Measurements from ENCODE around the gene BMPR1A. TPM values are rescaled to one million over a fixed set of nuclear protein-coding genes. Genes with fewer than 3 reads are reported as not detected.

Gene BMPR1A
- total and polyA plus RNA-seq, 2 of the 13 experiments (the other 11 are each of a cell fraction or from before 2014, with no cell fraction given), result 17.8 to 44.2 TPM

DNA sequence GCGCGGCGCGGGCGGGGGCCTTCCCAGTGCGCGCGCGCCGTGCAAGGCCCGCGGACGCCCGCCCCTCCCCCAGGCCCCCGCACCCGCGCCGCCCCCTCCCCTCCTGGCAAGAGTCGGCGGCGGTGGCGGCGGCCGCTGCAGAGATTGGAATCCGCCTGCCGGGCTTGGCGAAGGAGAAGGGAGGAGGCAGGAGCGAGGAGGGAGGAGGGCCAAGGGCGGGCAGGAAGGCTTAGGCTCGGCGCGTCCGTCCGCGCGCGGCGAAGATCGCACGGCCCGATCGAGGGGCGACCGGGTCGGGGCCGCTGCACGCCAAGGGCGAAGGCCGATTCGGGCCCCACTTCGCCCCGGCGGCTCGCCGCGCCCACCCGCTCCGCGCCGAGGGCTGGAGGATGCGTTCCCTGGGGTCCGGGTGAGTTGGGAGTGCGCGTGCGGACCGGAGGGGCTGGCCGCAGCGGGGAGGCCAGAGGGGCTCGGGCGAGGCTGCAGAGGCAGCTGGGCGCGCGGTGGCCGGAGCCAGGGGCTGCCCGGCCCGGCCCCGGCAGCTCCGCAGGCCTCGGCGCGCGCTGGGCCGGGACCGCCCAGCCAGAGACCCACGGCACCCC is at the start of gene BMPR1A (continued):
- TF ChIP-seq, protein P1, sequence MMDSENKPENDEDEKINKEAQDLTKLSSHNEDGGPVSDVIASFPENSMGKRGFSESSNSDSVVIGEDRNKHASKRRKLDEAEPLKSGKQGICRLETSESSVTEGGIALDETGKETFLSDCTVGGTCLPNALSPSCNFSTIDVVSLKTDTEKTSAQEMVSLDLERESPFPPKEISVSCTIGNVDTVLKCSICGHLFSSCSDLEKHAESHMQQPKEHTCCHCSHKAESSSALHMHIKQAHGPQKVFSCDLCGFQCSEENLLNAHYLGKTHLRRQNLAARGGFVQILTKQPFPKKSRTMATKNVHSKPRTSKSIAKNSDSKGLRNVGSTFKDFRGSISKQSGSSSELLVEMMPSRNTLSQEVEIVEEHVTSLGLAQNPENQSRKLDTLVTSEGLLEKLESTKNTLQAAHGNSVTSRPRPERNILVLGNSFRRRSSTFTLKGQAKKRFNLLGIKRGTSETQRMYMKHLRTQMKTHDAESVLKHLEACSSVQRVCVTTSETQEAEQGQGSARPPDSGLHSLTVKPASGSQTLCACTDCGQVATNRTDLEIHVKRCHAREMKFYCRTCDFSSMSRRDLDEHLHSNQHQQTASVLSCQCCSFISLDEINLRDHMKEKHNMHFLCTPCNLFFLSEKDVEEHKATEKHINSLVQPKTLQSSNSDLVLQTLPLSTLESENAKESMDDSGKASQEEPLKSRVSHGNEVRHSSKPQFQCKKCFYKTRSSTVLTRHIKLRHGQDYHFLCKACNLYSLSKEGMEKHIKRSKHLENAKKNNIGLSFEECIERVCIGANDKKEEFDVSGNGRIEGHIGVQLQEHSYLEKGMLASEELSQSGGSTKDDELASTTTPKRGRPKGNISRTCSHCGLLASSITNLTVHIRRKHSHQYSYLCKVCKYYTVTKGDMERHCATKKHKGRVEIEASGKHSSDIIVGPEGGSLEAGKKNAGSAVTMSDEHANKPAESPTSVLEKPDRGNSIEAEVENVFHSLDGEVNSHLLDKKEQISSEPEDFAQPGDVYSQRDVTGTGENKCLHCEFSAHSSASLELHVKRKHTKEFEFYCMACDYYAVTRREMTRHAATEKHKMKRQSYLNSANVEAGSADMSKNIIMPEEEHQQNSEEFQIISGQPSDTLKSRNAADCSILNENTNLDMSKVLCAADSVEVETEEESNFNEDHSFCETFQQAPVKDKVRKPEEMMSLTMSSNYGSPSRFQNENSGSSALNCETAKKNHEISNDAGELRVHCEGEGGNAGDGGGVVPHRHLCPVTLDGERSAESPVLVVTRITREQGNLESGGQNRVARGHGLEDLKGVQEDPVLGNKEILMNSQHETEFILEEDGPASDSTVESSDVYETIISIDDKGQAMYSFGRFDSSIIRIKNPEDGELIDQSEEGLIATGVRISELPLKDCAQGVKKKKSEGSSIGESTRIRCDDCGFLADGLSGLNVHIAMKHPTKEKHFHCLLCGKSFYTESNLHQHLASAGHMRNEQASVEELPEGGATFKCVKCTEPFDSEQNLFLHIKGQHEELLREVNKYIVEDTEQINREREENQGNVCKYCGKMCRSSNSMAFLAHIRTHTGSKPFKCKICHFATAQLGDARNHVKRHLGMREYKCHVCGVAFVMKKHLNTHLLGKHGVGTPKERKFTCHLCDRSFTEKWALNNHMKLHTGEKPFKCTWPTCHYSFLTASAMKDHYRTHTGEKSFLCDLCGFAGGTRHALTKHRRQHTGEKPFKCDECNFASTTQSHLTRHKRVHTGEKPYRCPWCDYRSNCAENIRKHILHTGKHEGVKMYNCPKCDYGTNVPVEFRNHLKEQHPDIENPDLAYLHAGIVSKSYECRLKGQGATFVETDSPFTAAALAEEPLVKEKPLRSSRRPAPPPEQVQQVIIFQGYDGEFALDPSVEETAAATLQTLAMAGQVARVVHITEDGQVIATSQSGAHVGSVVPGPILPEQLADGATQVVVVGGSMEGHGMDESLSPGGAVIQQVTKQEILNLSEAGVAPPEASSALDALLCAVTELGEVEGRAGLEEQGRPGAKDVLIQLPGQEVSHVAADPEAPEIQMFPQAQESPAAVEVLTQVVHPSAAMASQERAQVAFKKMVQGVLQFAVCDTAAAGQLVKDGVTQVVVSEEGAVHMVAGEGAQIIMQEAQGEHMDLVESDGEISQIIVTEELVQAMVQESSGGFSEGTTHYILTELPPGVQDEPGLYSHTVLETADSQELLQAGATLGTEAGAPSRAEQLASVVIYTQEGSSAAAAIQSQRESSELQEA (CRISPR knock-in tag; IDR thresholded peaks at IDR 0.05; ENCODE audit: not compliant biosample characterization), result no peak
- no peak for TF ChIP-seq ZBTB1 (CRISPR knock-in tag; IDR thresholded peaks at IDR 0.05; ENCODE audit: borderline replicate concordance)
- TF ChIP-seq GZF1 (CRISPR knock-in tag; IDR thresholded peaks at IDR 0.05), result no peak
- TF ChIP-seq CBX1 (IDR thresholded peaks at IDR 0.05; ENCODE audit: low read depth), result no peak
- 0 out of 2 replicates have a peak, but pooled peaks have one; percentile 10 for TF ChIP-seq RARA (CRISPR knock-in tag; IDR thresholded peaks at IDR 0.05)
- TF ChIP-seq TSC22D2 (CRISPR knock-in tag; IDR thresholded peaks at IDR 0.05; ENCODE audit: borderline replicate concordance), result no peak
- no peak for TF ChIP-seq ZNF292 (CRISPR knock-in tag; IDR thresholded peaks at IDR 0.05; ENCODE audit: borderline replicate concordance, low read depth)
- TF ChIP-seq, protein P2, sequence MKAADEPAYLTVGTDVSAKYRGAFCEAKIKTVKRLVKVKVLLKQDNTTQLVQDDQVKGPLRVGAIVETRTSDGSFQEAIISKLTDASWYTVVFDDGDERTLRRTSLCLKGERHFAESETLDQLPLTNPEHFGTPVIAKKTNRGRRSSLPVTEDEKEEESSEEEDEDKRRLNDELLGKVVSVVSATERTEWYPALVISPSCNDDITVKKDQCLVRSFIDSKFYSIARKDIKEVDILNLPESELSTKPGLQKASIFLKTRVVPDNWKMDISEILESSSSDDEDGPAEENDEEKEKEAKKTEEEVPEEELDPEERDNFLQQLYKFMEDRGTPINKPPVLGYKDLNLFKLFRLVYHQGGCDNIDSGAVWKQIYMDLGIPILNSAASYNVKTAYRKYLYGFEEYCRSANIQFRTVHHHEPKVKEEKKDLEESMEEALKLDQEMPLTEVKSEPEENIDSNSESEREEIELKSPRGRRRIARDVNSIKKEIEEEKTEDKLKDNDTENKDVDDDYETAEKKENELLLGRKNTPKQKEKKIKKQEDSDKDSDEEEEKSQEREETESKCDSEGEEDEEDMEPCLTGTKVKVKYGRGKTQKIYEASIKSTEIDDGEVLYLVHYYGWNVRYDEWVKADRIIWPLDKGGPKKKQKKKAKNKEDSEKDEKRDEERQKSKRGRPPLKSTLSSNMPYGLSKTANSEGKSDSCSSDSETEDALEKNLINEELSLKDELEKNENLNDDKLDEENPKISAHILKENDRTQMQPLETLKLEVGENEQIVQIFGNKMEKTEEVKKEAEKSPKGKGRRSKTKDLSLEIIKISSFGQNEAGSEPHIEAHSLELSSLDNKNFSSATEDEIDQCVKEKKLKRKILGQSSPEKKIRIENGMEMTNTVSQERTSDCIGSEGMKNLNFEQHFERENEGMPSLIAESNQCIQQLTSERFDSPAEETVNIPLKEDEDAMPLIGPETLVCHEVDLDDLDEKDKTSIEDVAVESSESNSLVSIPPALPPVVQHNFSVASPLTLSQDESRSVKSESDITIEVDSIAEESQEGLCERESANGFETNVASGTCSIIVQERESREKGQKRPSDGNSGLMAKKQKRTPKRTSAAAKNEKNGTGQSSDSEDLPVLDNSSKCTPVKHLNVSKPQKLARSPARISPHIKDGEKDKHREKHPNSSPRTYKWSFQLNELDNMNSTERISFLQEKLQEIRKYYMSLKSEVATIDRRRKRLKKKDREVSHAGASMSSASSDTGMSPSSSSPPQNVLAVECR (CRISPR knock-in tag; IDR thresholded peaks at IDR 0.05; ENCODE audit: borderline replicate concordance), result no peak; the same call in 1 of the 2 replicates
- TF ChIP-seq, protein P3, sequence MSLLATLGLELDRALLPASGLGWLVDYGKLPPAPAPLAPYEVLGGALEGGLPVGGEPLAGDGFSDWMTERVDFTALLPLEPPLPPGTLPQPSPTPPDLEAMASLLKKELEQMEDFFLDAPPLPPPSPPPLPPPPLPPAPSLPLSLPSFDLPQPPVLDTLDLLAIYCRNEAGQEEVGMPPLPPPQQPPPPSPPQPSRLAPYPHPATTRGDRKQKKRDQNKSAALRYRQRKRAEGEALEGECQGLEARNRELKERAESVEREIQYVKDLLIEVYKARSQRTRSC (CRISPR knock-in tag; IDR thresholded peaks at IDR 0.05; ENCODE audit: low read depth), result no peak
- no peak for TF ChIP-seq CEBPG (CRISPR knock-in tag; IDR thresholded peaks at IDR 0.05)
- no peak for TF ChIP-seq REPIN1 (CRISPR knock-in tag; IDR thresholded peaks at IDR 0.05; ENCODE audit: borderline replicate concordance, low read depth)
- no peak; the same call in 1 of the 2 replicates for TF ChIP-seq KDM2A (CRISPR knock-in tag; IDR thresholded peaks at IDR 0.05; ENCODE audit: borderline replicate concordance, low read depth)
- TF ChIP-seq, protein P4, sequence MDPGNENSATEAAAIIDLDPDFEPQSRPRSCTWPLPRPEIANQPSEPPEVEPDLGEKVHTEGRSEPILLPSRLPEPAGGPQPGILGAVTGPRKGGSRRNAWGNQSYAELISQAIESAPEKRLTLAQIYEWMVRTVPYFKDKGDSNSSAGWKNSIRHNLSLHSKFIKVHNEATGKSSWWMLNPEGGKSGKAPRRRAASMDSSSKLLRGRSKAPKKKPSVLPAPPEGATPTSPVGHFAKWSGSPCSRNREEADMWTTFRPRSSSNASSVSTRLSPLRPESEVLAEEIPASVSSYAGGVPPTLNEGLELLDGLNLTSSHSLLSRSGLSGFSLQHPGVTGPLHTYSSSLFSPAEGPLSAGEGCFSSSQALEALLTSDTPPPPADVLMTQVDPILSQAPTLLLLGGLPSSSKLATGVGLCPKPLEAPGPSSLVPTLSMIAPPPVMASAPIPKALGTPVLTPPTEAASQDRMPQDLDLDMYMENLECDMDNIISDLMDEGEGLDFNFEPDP (CRISPR knock-in tag; conservative IDR thresholded peaks at IDR 0.05), result no peak
- TF ChIP-seq ZNF468 (CRISPR knock-in tag; IDR thresholded peaks at IDR 0.05), result no peak
- TF ChIP-seq GTF2F1 (IDR thresholded peaks at IDR 0.05; ENCODE audit: low read length), result no peak

Measured in HepG2 (cell line).